HG02759 (cell line): Measurements from ENCODE around the gene ZNF248.
"Not testable (repeated sequence)": the region's sequence is repeated elsewhere in the genome, so short reads cannot be mapped to it uniquely, and the experiment has no call there.

Experiments used
- ATAC-seq: cut with Tn5 transposase; IDR thresholded peaks from one replicate; pipeline ENCODE4 v1.9.1; 2021; ENCODE audit warnings: mild to moderate bottlenecking, moderate library complexity; ENCODE audit not compliant: unreplicated experiment

ZNF248 gene

DNA sequence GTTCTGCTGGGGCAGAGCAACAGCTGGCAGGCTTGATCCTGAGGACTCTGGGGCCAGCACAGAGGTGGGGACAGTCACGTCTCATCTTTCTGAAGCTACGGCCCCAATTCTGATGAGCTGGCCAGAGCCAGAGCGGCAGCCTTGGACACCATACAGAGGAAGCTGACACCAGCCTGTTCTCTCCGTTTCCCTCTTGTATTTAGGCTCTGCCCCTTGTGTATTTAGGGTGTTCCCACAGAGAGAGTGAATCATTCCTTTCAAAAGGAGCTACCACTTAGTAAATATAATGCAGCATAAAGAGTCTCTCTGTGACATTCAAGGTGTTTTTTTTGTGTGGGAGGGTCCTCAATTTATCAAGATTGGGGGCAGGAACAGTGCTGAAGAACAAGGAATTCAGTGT is 109.2 kb downstream of the ZNF248 start:
- no peak for ATAC-seq

GRCh38 chr10:37747081-37747480 is 110.3 kb downstream of the ZNF248 start:
- no peak for ATAC-seq

- no peak for ATAC-seq
Observed at GRCh38 chr10:37741831-37742230, 115.6 kb downstream of the ZNF248 start.

DNA sequence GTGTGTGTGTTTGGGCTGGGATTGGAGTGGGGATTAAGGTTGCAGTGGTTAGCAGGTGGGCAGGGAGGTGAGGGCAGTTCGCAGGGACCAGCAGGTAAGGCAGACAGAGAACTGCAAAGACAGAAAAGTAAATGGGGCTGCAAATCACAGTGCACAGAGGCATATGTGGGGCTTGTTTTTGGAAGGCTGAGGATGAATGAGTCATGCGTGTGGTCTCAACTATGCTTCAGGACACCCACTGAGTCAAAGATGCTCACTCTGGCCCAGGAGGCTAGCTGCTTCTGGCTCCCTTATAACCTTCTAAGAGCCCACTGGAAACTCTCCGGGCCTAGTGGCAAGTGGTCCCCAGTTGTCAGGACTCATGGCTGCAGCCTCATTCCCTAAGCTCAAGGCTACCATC is 118.2 kb downstream of the ZNF248 start:
- ATAC-seq = no peak

DNA sequence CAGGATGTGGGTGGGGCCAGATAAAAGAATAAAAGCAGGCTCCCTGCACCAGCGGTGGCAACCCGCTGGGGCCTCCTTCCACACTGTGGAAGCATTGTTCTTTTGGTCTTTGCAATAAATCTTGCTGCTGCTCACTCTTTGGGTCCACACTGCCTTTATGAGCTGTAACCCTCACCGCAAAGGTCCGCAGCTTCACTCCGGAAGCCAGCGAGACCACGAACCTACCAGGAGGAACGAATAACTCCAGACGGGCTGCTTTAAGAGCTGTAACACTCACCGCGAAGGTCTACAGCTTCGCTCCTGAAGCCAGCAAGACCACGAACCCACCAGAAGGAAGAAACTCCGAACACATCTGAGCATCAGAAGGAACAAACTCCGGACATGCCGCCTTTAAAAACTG is 119.2 kb downstream of the ZNF248 start:
- not testable (repeated sequence) for ATAC-seq

- no peak for ATAC-seq
Observed at GRCh38 chr10:37737336-37737735, 120.1 kb downstream of the ZNF248 start.

DNA sequence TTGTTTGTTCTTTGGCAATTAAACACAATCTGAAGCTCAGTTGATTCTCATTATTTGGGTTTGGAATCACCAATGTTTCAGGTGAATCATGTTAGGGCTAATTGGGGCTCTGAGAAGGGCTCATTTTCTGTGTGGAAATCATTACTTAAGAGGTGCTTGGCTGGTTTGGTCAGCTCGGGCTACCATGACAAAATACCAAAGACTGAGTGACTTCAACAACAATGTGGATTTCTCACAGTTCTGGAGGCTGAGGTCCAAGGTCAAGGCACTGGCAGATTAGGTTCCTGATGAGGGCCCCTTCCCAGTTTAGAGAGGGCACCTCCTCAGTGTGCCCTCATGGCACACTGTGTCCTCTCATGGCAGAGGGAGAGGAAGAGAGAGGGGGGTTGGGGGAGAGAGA is 121.3 kb downstream of the ZNF248 start:
- ATAC-seq = no peak

GRCh38 chr10:37734971-37735370 is 122.4 kb downstream of the ZNF248 start:
- ATAC-seq = no peak
